SK-N-SH (cell line): ENCODE results near the gene OSTF1.

Source experiments
- CTCF ChIP-seq: fragments of 200-600 bp; sonication (generic); IDR thresholded peaks from 2 replicates; pipeline ENCODE4 v1.6.1; 2017; ENCODE audit warnings: antibody characterized with exemption, mild to moderate bottlenecking, moderate library complexity
- GATA2 ChIP-seq: sonication (generic); formaldehyde crosslinking; IDR thresholded peaks from 2 replicates; pipeline ENCODE4 v1.5.0; 2020; ENCODE audit warnings: mild to moderate bottlenecking, missing genetic modification reagents
- MEF2A ChIP-seq: IDR thresholded peaks from 2 replicates; pipeline ENCODE4 v1.4.0; 2012; ENCODE audit warnings: low read depth, borderline replicate concordance
- NFIC ChIP-seq: IDR thresholded peaks from 2 replicates; pipeline ENCODE4 v1.4.0; 2012; ENCODE audit warnings: borderline replicate concordance
- POLR2AphosphoS5 ChIP-seq: IDR thresholded peaks from 2 replicates; pipeline ENCODE4 v1.6.1; 2012; ENCODE audit warnings: low read depth, low read length
- REST ChIP-seq: IDR thresholded peaks from 2 replicates; pipeline ENCODE4 v1.6.1; 2012; ENCODE audit warnings: mild to moderate bottlenecking, low read depth, low read length, moderate library complexity
- RFX5 ChIP-seq: IDR thresholded peaks from 2 replicates; pipeline ENCODE4 v1.6.1; 2012; ENCODE audit warnings: mild to moderate bottlenecking, improper control_type of control experiment, low read length
- TAF1 ChIP-seq: IDR thresholded peaks from 2 replicates; pipeline ENCODE4 v1.6.1; 2012; ENCODE audit warnings: low read depth, mild to moderate bottlenecking, low read length, moderate library complexity, borderline replicate concordance
- TCF12 ChIP-seq: IDR thresholded peaks from 2 replicates; pipeline ENCODE4 v1.4.0; 2012

GRCh38 chr9:75092766-75093165 is 4.5 kb downstream of the OSTF1 start:
- no peak for TF ChIP-seq CTCF
- TF ChIP-seq RFX5: no peak
- TF ChIP-seq POLR2AphosphoS5: no peak
- TF ChIP-seq GATA2: no peak
- TF ChIP-seq TAF1: no peak
- no peak for TF ChIP-seq NFIC
- TF ChIP-seq TCF12: no peak
- no peak for TF ChIP-seq MEF2A
- no peak for TF ChIP-seq REST
